PFSK-1 (cell line): ENCODE results near the gene KASH5.
A peak's percentile ranks its signal among the peaks of the same experiment; 100 is the strongest.

Experiments
- FOXP2 ChIP-seq: optimal IDR thresholded peaks from 2 replicates; pipeline ENCODE3; 2011; ENCODE audit warnings: borderline replicate concordance, control low read depth, inconsistent platforms; ENCODE audit not compliant: insufficient read depth; ENCODE audit errors: extremely low read length, extremely low read depth
- POLR2AphosphoS5 ChIP-seq: IDR thresholded peaks from 2 replicates; pipeline ENCODE4 v1.6.1; 2012; ENCODE audit warnings: low read depth, mild to moderate bottlenecking, control low read depth, low read length, moderate library complexity
- REST ChIP-seq, 2 experiments: IDR thresholded peaks; 2 replicates each; pipeline versions ENCODE4 v1.6.1 to v1.8.0; 2011 to 2012; ENCODE audit warnings: low read depth in 2 of 2, low read length in 2 of 2, control low read depth in 1 of 2, inconsistent platforms in 1 of 2, mild to moderate bottlenecking in 1 of 2, moderate library complexity in 1 of 2; ENCODE audit not compliant: insufficient read depth in 1 of 2
- SIN3A ChIP-seq: IDR thresholded peaks from 2 replicates; pipeline ENCODE4 v1.6.1; 2012; ENCODE audit warnings: mild to moderate bottlenecking, low read length, moderate library complexity, borderline replicate concordance; ENCODE audit not compliant: insufficient read depth
- TAF1 ChIP-seq: IDR thresholded peaks from 2 replicates; pipeline ENCODE4 v1.6.1; 2012; ENCODE audit warnings: low read length, control low read depth, borderline replicate concordance; ENCODE audit not compliant: insufficient read depth

Gene KASH5

GRCh38 chr19:49355909-49356353 is 32.1 kb upstream of the KASH5 start:
- TF ChIP-seq REST (IDR thresholded peaks at IDR 0.05; ENCODE audit: insufficient read depth in 1 of 2, low read depth in 2 of 2, low read length in 2 of 2): no peak
- 0 out of 2 replicates have a peak, but pooled peaks have one; percentile 22 for TF ChIP-seq TAF1
- no peak for TF ChIP-seq FOXP2

- TF ChIP-seq REST (IDR thresholded peaks at IDR 0.05; ENCODE audit: insufficient read depth in 1 of 2, low read depth in 2 of 2, low read length in 2 of 2) (peak in 1 of 2 experiments; percentile 60; a peak in 1 of 4 replicates), SIN3A (no peak), POLR2AphosphoS5 (0 out of 2 replicates have a peak, but pooled peaks have one; percentile 21), FOXP2 (no peak), TAF1 (no peak)
Measured at GRCh38 chr19:49356382-49356781, 31.7 kb upstream of the KASH5 start.

GRCh38 chr19:49357186-49357585 is 30.9 kb upstream of the KASH5 start:
- TF ChIP-seq TAF1 (no peak), REST (IDR thresholded peaks at IDR 0.05; ENCODE audit: insufficient read depth in 1 of 2, low read depth in 2 of 2, low read length in 2 of 2) (no peak), SIN3A (no peak), POLR2AphosphoS5 (no peak), FOXP2 (no peak)

- TF ChIP-seq TAF1: no peak
- TF ChIP-seq POLR2AphosphoS5: no peak
Measured at GRCh38 chr19:49359851-49360820, 27.9 kb upstream of the KASH5 start.

GRCh38 chr19:49361438-49362047 is 26.5 kb upstream of the KASH5 start:
- no peak for TF ChIP-seq REST (IDR thresholded peaks at IDR 0.05; ENCODE audit: insufficient read depth in 1 of 2, low read depth in 2 of 2, low read length in 2 of 2)
- peak; percentile 28; the same call in 1 of the 2 replicates for TF ChIP-seq POLR2AphosphoS5
